Lung (tissue), 12 donors: ENCODE data around the gene ADAMTS2. TPM values are rescaled to one million over a fixed set of nuclear protein-coding genes. Genes with fewer than 3 reads are reported as not detected.

Experiments used
- ATAC-seq: fragments of 200-7000 bp; cut with Tn5 transposase; one replicate; pipeline ENCODE4 v1.9.1; 2020; ENCODE audit warnings: moderate number of reproducible peaks; ENCODE audit not compliant: insufficient read depth, low FRiP score
- DNase-seq, 3 donors: peaks; one replicate each; pipeline ENCODE4 v3.0.0-alpha.2; 2013 to 2017
- H3K27ac ChIP-seq, 2 donors: one replicate each; pipeline ENCODE4 v1.5.1; 2013; ENCODE audit warnings: mild to moderate bottlenecking in 2 of 2, moderate library complexity in 2 of 2, control low read depth in 1 of 2, inconsistent platforms in 1 of 2, low read depth in 1 of 2, low read length in 1 of 2
- H3K27me3 ChIP-seq, 3 donors: one replicate each; pipeline ENCODE4 v1.5.1; 2013; ENCODE audit warnings: low read length in 2 of 3; ENCODE audit not compliant: control insufficient read depth in 3 of 3, insufficient read depth in 3 of 3
- H3K36me3 ChIP-seq, 4 donors: one replicate each; pipeline ENCODE4 v1.5.1; 2013; ENCODE audit warnings: low read length in 4 of 4, mild to moderate bottlenecking in 1 of 4, moderate library complexity in 1 of 4; ENCODE audit not compliant: control insufficient read depth in 4 of 4, insufficient read depth in 4 of 4
- H3K4me1 ChIP-seq, 5 donors: one replicate each; pipeline ENCODE4 v1.5.1; 2013; ENCODE audit warnings: low read length in 5 of 5, mild to moderate bottlenecking in 2 of 5, moderate library complexity in 1 of 5; ENCODE audit not compliant: control insufficient read depth in 5 of 5, insufficient read depth in 5 of 5
- H3K4me3 ChIP-seq: one replicate; pipeline ENCODE4 v1.5.1; 2013; ENCODE audit warnings: mild to moderate bottlenecking, control low read depth, moderate library complexity
- H3K9ac ChIP-seq, 2 donors: one replicate each; pipeline ENCODE4 v1.5.1; 2013; ENCODE audit warnings: low read length in 2 of 2, control low read depth in 1 of 2; ENCODE audit not compliant: insufficient read depth in 1 of 2
- H3K9me3 ChIP-seq, 4 donors: one replicate each; pipeline ENCODE4 v1.5.1; 2013; ENCODE audit warnings: low read length in 3 of 4, mild to moderate bottlenecking in 1 of 4, moderate library complexity in 1 of 4; ENCODE audit not compliant: control insufficient read depth in 4 of 4, insufficient read depth in 3 of 4
- WGBS, 2 donors: extraction: QIAGEN DNeasy Blood & Tissue Kit; methylation state at CpG; one replicate each; pipeline ENCODE4 v1.1.7; 2013; 5-methylcytosine and 5-hydroxymethylcytosine counted together
- polyA plus RNA-seq, 2 donors: library from polyadenylated mRNA; stranded (reverse); fragments of 200-250 nt; gene quantifications; one replicate each; pipeline ENCODE4 v1.2.1, GENCODE V29; 2013
- total RNA-seq, 2 donors: library from RNA; depleted of rRNA in 1 of 2; stranded (reverse); fragments of >200 nt in 1 of 2; gene quantifications; one replicate each; pipeline ENCODE4 v1.2.1, GENCODE V29; 2014 to 2021
- TF ChIP-seq, protein P1 (sequence below): IDR thresholded peaks from 2 replicates; pipeline ENCODE4 v1.5.1; 2012; ENCODE audit warnings: mild to moderate bottlenecking; ENCODE audit errors: control extremely low read depth, extremely low read depth
- donor health status: control.
- donor health status: control.
- donor health status: Bipolar disorder and iron deficiency.
- donor health status: healthy.
- donor health status: DM: yes; HTN: yes; CAD: no.

ADAMTS2 gene
- total and polyA plus RNA-seq, 4 donors: 9.3 to 45.5 (median 28.7) TPM

GRCh38 chr5:179375831-179376365 lies 30.6 kb upstream of the ADAMTS2 start:
- Histone ChIP-seq H3K9ac (no peak overlapping the region), H3K9me3 (peaks cover 0 to 6% (median 0%) of the 10 kb centered on the region in 4 donors), H3K4me3 (no peak overlapping the region), H3K27ac (no peak overlapping the region), H3K4me1 (peaks cover 0 to 6% (median 0%) of the 10 kb centered on the region in 5 donors), H3K27me3 (no peaks in the 10 kb centered on the region), H3K36me3 (no peaks in the 10 kb centered on the region)
- DNase-seq (no peak), ATAC-seq (no peak)
- TF ChIP-seq, protein P1, sequence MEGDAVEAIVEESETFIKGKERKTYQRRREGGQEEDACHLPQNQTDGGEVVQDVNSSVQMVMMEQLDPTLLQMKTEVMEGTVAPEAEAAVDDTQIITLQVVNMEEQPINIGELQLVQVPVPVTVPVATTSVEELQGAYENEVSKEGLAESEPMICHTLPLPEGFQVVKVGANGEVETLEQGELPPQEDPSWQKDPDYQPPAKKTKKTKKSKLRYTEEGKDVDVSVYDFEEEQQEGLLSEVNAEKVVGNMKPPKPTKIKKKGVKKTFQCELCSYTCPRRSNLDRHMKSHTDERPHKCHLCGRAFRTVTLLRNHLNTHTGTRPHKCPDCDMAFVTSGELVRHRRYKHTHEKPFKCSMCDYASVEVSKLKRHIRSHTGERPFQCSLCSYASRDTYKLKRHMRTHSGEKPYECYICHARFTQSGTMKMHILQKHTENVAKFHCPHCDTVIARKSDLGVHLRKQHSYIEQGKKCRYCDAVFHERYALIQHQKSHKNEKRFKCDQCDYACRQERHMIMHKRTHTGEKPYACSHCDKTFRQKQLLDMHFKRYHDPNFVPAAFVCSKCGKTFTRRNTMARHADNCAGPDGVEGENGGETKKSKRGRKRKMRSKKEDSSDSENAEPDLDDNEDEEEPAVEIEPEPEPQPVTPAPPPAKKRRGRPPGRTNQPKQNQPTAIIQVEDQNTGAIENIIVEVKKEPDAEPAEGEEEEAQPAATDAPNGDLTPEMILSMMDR: no peak
- 55 to 82% methylated on average over 2 of the region's 2 CpGs for WGBS, 2 donors

GRCh38 chr5:179375236-179375685 lies 30.0 kb upstream of the ADAMTS2 start:
- ATAC-seq: no peak
- WGBS, 2 donors: 65 to 76% methylated on average over 3 of the region's 3 CpGs
- peaks cover 0 to 6% (median 0%) of the 10 kb centered on the region in 5 donors for H3K4me1 ChIP-seq
- no peak overlapping the region for H3K27ac ChIP-seq
- no peak for DNase-seq
- TF ChIP-seq, protein P1: no peak
- H3K27me3 ChIP-seq: no peaks in the 10 kb centered on the region
- H3K4me3 ChIP-seq: no peak overlapping the region
- peaks cover 0 to 6% (median 0%) of the 10 kb centered on the region in 4 donors for H3K9me3 ChIP-seq
- no peaks in the 10 kb centered on the region for H3K36me3 ChIP-seq
- no peak overlapping the region for H3K9ac ChIP-seq

DNA sequence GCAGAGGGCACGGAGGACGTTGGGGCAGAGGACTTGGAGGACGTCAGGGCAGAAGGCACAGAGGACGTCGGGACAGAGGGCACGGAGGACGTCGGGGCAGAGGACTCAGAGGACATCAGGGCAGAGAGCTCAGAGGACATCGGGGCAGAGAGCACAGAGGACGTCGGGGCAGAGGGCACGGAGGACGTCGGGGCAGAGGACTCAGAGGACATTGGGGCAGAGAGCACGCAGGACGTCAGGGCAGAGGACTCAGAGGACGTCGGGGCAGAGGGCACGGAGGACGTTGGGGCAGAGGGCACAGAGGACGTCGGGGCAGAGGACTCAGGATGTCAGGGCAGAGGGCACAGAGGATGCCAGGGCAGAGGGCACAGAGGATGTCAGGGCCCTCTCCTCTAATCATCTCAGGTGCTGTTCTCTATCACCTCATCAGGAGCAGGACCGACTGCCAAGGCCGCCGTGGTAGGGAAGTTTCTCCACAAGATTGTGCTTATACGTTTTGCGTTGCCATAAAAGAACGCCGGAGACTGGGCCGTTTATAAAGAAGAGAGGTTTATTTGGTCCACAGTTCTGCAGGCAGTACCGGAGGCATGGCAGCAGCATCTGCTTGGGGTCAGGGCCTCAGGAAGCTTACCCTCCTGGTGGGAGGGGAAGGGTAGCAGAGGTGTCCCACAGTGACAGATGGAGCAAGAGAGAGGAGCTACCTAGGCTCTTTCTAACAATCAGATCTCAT lies 29.4 kb upstream of the ADAMTS2 start:
- Histone ChIP-seq H3K9me3 (peaks cover 0 to 6% (median 0%) of the 10 kb centered on the region in 4 donors), H3K27me3 (no peaks in the 10 kb centered on the region), H3K4me1 (peaks cover 0 to 6% (median 0%) of the 10 kb centered on the region in 5 donors), H3K9ac (peak overlapping the region in 1 of 2 donors; percentile 9), H3K36me3 (no peaks in the 10 kb centered on the region), H3K27ac (no peak overlapping the region), H3K4me3 (no peak overlapping the region)
- TF ChIP-seq, protein P1: no peak
- WGBS, 2 donors: 87 to 94% methylated on average over 31 of the region's 31 CpGs
- DNase-seq (no peak), ATAC-seq (no peak)
